Mesothelial cell of epicardium (in vitro differentiated cells): ENCODE measurements around the gene PCBD1. TPM values are rescaled to one million over a fixed set of nuclear protein-coding genes. Genes with fewer than 3 reads are reported as not detected.

Source experiments
- DNase-seq, 2 experiments: peaks; one replicate each; pipeline ENCODE4 v3.0.0; 2021; ENCODE audit warnings: low spot score in 2 of 2; ENCODE audit not compliant: unreplicated experiment in 2 of 2
- H3K27ac Mint-ChIP-seq: 2 replicates; pipeline ENCODE4 v1.8.0; 2021; ENCODE audit warnings: mixed read lengths
- H3K27me3 Mint-ChIP-seq: 2 replicates; pipeline ENCODE4 v1.8.0; 2021; ENCODE audit warnings: low read depth, mixed read lengths
- H3K36me3 Mint-ChIP-seq: 2 replicates; pipeline ENCODE4 v1.8.0; 2021; ENCODE audit warnings: mixed read lengths
- H3K4me1 Mint-ChIP-seq: 2 replicates; pipeline ENCODE4 v1.8.0; 2021; ENCODE audit warnings: mixed read lengths
- H3K4me3 Mint-ChIP-seq: 2 replicates; pipeline ENCODE4 v1.8.0; 2021; ENCODE audit warnings: mild to moderate bottlenecking, moderate library complexity, mixed read lengths
- H3K9me3 Mint-ChIP-seq: 2 replicates; pipeline ENCODE4 v1.8.0; 2021; ENCODE audit warnings: mixed read lengths
- CTCF ChIP-seq: fragments of 200-600 bp; sonication (generic); IDR thresholded peaks from one replicate; pipeline ENCODE4 v1.5.0; 2021; ENCODE audit warnings: antibody characterized with exemption; ENCODE audit not compliant: unreplicated experiment
- total RNA-seq: library from RNA; stranded (reverse); gene quantifications from 3 replicates; pipeline ENCODE4 v1.2.1, GENCODE V29; 2021

Gene PCBD1
- total RNA-seq, 1 donor from 2014 or later: 50.5 TPM

GRCh38 chr10:70915806-70916205 lies 27.4 kb upstream of the PCBD1 start:
- H3K27me3 Mint-ChIP-seq: peaks cover 79% of the 10 kb centered on the region
- H3K36me3 Mint-ChIP-seq: no peaks in the 10 kb centered on the region
- H3K27ac Mint-ChIP-seq: no peak overlapping the region
- peaks cover 9% of the 10 kb centered on the region for H3K4me1 Mint-ChIP-seq
- no peak overlapping the region for H3K4me3 Mint-ChIP-seq
- TF ChIP-seq CTCF: no peak
- no peak for DNase-seq
- no peaks in the 10 kb centered on the region for H3K9me3 Mint-ChIP-seq

- no peak for TF ChIP-seq CTCF
- H3K36me3 Mint-ChIP-seq: no peaks in the 10 kb centered on the region
- DNase-seq: no peak
- H3K4me3 Mint-ChIP-seq: no peak overlapping the region
- H3K9me3 Mint-ChIP-seq: no peaks in the 10 kb centered on the region
- H3K27ac Mint-ChIP-seq: no peak overlapping the region
- peaks cover 74% of the 10 kb centered on the region for H3K27me3 Mint-ChIP-seq
- peaks cover 9% of the 10 kb centered on the region for H3K4me1 Mint-ChIP-seq
Measured at GRCh38 chr10:70915206-70915605, 26.8 kb upstream of the PCBD1 start.

- Mint-ChIP-seq H3K4me3 (no peak overlapping the region), H3K9me3 (no peaks in the 10 kb centered on the region), H3K27me3 (peaks cover 70% of the 10 kb centered on the region), H3K36me3 (no peaks in the 10 kb centered on the region), H3K4me1 (peaks cover 7% of the 10 kb centered on the region), H3K27ac (no peak overlapping the region)
- no peak for DNase-seq
- no peak for TF ChIP-seq CTCF
Measured at GRCh38 chr10:70914316-70914864, 26.0 kb upstream of the PCBD1 start.

- DNase-seq: no peak
- Mint-ChIP-seq H3K9me3 (no peaks in the 10 kb centered on the region), H3K27me3 (peaks cover 70% of the 10 kb centered on the region), H3K4me3 (no peak overlapping the region), H3K27ac (no peak overlapping the region), H3K4me1 (peaks cover 6% of the 10 kb centered on the region), H3K36me3 (no peaks in the 10 kb centered on the region)
- no peak for TF ChIP-seq CTCF
Measured at GRCh38 chr10:70913893-70914240, 25.5 kb upstream of the PCBD1 start.

- Mint-ChIP-seq H3K27me3 (peaks cover 72% of the 10 kb centered on the region), H3K4me1 (peaks cover 6% of the 10 kb centered on the region), H3K4me3 (no peak overlapping the region), H3K9me3 (no peaks in the 10 kb centered on the region), H3K36me3 (no peaks in the 10 kb centered on the region), H3K27ac (no peak overlapping the region)
- no peak for DNase-seq
- no peak for TF ChIP-seq CTCF
Measured at GRCh38 chr10:70913191-70913892, 25.0 kb upstream of the PCBD1 start.

GRCh38 chr10:70912556-70912955 lies 24.2 kb upstream of the PCBD1 start:
- no peak for TF ChIP-seq CTCF
- no peak overlapping the region for H3K27ac Mint-ChIP-seq
- H3K4me3 Mint-ChIP-seq: no peak overlapping the region
- no peaks in the 10 kb centered on the region for H3K36me3 Mint-ChIP-seq
- H3K27me3 Mint-ChIP-seq: peaks cover 72% of the 10 kb centered on the region
- H3K4me1 Mint-ChIP-seq: peaks cover 7% of the 10 kb centered on the region
- no peaks in the 10 kb centered on the region for H3K9me3 Mint-ChIP-seq
- no peak for DNase-seq
